ENCODE data around the gene CRB3.

Gene CRB3

DNA sequence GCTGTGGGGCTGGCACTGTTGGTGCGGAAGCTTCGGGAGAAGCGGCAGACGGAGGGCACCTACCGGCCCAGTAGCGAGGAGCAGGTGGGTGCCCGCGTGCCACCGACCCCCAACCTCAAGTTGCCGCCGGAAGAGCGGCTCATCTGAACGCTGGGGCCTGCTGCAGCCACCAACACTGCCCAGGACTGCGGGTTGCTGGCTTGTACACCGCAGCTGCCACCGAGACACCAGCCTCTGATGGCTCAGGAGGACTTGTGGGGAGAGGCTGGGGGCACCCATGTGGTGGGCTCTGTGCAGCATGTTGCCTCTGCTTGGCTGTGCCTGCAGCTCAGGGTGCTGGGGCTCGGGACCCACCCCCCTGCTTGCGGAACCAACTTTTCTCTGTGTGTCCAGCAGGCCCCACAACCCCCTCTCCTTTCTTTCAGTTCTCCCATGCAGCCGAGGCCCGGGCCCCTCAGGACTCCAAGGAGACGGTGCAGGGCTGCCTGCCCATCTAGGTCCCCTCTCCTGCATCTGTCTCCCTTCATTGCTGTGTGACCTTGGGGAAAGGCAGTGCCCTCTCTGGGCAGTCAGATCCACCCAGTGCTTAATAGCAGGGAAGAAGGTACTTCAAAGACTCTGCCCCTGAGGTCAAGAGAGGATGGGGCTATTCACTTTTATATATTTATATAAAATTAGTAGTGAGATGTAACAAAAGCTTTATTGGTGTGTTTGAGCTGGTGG lies 2.6 kb downstream of the CRB3 start:
- H3K36me3 ChIP-seq (ENCODE audit: control insufficient read depth in 2 of 2, insufficient read depth in 2 of 2, low read length in 2 of 2): peaks cover 9 to 20% of the 10 kb centered on the region in 2 donors
- H3K9me3 ChIP-seq (ENCODE audit: control insufficient read depth in 2 of 2, low read length in 2 of 2): no peaks in the 10 kb centered on the region
- peaks cover 6 to 17% of the 10 kb centered on the region in 2 donors for H3K4me1 ChIP-seq (ENCODE audit: control insufficient read depth in 2 of 2, insufficient read depth in 2 of 2, low read length in 2 of 2)
- H3K27me3 ChIP-seq (ENCODE audit: control insufficient read depth in 2 of 2, insufficient read depth in 2 of 2, low read length in 2 of 2): no peaks in the 10 kb centered on the region
- no peak overlapping the region for H3K4me3 ChIP-seq (ENCODE audit: low read length in 2 of 2)
- H3K27ac ChIP-seq (ENCODE audit: low read depth in 2 of 2, low read length in 2 of 2): no peak overlapping the region
- H3K9ac ChIP-seq (ENCODE audit: low read depth in 1 of 2, low read length in 2 of 2): no peak overlapping the region

DNA sequence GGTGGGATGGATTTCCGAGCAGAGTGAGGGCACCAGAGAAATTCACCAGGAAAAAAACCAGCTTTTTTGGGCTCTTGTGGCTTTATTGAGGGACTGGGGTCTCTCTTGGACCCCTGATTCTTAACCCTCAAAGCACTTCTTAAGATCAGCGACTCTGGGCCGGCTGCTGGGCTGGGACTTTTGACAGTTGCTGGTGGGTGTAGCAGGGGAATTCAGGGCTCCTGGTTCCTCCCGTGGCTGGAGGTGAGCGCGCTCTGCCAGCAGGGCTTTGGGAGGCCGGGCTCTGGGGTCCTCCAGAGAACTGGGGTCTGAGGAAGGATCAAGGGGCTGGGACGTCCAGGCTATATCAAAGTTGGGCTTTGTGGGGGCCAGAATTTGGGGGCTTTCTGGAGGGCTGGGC lies 3.3 kb downstream of the CRB3 start:
- H3K27ac ChIP-seq (ENCODE audit: low read depth in 2 of 2, low read length in 2 of 2): no peak overlapping the region
- H3K4me3 ChIP-seq (ENCODE audit: low read length in 2 of 2): no peak overlapping the region
- peaks cover 2 to 11% of the 10 kb centered on the region in 2 donors for H3K4me1 ChIP-seq (ENCODE audit: control insufficient read depth in 2 of 2, insufficient read depth in 2 of 2, low read length in 2 of 2)
- no peak overlapping the region for H3K9ac ChIP-seq (ENCODE audit: low read depth in 1 of 2, low read length in 2 of 2)
- H3K36me3 ChIP-seq (ENCODE audit: control insufficient read depth in 2 of 2, insufficient read depth in 2 of 2, low read length in 2 of 2): peaks cover 9 to 20% of the 10 kb centered on the region in 2 donors
- no peaks in the 10 kb centered on the region for H3K27me3 ChIP-seq (ENCODE audit: control insufficient read depth in 2 of 2, insufficient read depth in 2 of 2, low read length in 2 of 2)
- H3K9me3 ChIP-seq (ENCODE audit: control insufficient read depth in 2 of 2, low read length in 2 of 2): no peaks in the 10 kb centered on the region

DNA sequence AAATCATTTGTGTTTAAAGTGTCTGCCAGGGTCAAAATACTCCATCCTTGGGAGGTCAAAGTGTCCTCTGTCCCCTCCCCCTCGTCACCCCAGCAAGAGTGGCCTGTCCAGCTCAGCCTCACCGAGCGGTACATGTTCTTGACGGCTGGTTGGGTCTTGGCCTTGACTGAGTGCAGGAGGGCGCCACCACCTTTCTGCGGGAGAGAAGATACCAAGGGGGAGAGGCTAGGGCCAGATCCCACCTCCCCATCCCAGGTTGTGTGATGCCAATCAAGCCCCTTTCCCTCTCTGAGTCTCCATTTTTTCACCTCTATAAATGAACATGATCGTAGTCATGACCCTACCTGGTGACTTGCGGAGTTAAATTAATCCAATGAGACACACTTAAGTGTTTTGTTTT lies 6.1 kb downstream of the CRB3 start:
- Histone ChIP-seq H3K27ac (ENCODE audit: low read depth in 2 of 2, low read length in 2 of 2) (no peak overlapping the region), H3K27me3 (ENCODE audit: control insufficient read depth in 2 of 2, insufficient read depth in 2 of 2, low read length in 2 of 2) (no peaks in the 10 kb centered on the region), H3K36me3 (ENCODE audit: control insufficient read depth in 2 of 2, insufficient read depth in 2 of 2, low read length in 2 of 2) (peaks cover 9 to 20% of the 10 kb centered on the region in 2 donors), H3K4me3 (ENCODE audit: low read length in 2 of 2) (no peak overlapping the region), H3K9ac (ENCODE audit: low read depth in 1 of 2, low read length in 2 of 2) (no peak overlapping the region), H3K9me3 (ENCODE audit: control insufficient read depth in 2 of 2, low read length in 2 of 2) (no peaks in the 10 kb centered on the region), H3K4me1 (ENCODE audit: control insufficient read depth in 2 of 2, insufficient read depth in 2 of 2, low read length in 2 of 2) (peaks cover 0 to 5% of the 10 kb centered on the region in 2 donors)

DNA sequence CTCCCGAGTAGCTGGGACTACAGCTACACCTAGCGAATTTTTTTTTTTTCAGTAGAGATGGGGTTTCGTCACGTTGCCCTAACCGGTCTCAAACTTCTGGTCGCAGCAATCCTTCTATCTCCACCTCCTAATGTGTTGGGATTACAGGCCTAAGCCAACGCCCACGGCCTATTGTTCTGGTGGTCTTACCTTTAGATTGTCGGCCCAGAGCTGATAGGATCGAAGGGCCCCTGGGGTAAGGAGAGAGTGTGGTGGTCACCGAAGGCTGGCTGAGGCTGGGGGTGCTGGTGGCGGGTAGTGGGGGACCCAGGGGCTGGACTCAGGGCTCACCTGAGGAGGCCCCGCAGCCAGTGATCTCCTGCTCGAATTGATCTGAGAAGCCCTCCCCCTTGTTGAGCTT lies 7.0 kb downstream of the CRB3 start:
- Histone ChIP-seq H3K27ac (ENCODE audit: low read depth in 2 of 2, low read length in 2 of 2) (no peak overlapping the region), H3K9me3 (ENCODE audit: control insufficient read depth in 2 of 2, low read length in 2 of 2) (no peaks in the 10 kb centered on the region), H3K9ac (ENCODE audit: low read depth in 1 of 2, low read length in 2 of 2) (no peak overlapping the region), H3K4me1 (ENCODE audit: control insufficient read depth in 2 of 2, insufficient read depth in 2 of 2, low read length in 2 of 2) (peaks cover 3 to 5% of the 10 kb centered on the region in 2 donors), H3K4me3 (ENCODE audit: low read length in 2 of 2) (no peak overlapping the region), H3K27me3 (ENCODE audit: control insufficient read depth in 2 of 2, insufficient read depth in 2 of 2, low read length in 2 of 2) (no peaks in the 10 kb centered on the region), H3K36me3 (ENCODE audit: control insufficient read depth in 2 of 2, insufficient read depth in 2 of 2, low read length in 2 of 2) (peaks cover 8 to 18% of the 10 kb centered on the region in 2 donors)

DNA sequence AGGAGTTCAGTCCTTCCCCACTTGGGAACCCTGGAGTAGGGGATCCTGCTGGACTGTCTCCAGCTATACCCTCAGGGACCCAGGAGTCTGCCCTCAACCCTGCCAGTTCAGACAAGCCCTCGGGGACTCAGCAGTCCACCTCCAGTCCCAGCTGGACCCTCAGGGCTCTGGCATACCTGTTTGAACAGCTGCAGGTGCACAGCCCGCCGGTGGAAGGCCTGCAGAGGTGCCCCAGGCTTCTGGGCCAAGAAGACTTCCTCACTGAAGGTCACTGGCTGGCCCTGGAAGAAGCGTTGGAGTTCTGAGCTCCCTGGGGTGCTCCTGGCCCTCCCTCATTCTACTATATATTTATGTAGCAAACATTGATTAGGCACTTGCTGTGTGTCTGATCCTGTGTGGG lies 8.6 kb downstream of the CRB3 start:
- Histone ChIP-seq H3K27me3 (ENCODE audit: control insufficient read depth in 2 of 2, insufficient read depth in 2 of 2, low read length in 2 of 2) (no peaks in the 10 kb centered on the region), H3K4me3 (ENCODE audit: low read length in 2 of 2) (no peak overlapping the region), H3K27ac (ENCODE audit: low read depth in 2 of 2, low read length in 2 of 2) (no peak overlapping the region), H3K4me1 (ENCODE audit: control insufficient read depth in 2 of 2, insufficient read depth in 2 of 2, low read length in 2 of 2) (peaks cover 5 to 10% of the 10 kb centered on the region in 2 donors), H3K9me3 (ENCODE audit: control insufficient read depth in 2 of 2, low read length in 2 of 2) (no peaks in the 10 kb centered on the region), H3K9ac (ENCODE audit: low read depth in 1 of 2, low read length in 2 of 2) (no peak overlapping the region), H3K36me3 (ENCODE audit: control insufficient read depth in 2 of 2, insufficient read depth in 2 of 2, low read length in 2 of 2) (peaks cover 0 to 8% of the 10 kb centered on the region in 2 donors)

DNA sequence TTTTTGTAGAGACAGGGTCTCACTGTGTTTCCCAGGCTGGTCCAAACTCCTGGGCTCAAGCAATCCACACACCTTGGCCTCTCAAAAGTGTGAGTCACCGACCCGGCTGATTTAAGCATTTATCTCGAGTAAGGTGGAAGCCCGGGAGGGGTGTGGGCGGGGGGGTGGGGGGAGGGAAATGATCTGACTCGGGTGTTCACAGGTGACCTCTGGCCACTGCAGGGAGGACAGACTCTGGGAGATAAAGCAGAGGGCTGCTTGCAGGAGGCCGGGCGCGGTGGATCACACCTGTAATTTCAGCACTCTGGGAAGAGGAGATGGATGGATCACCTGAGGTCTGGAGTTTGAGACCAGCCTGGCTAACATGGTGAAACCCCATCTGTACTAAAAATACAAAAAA lies 9.6 kb downstream of the CRB3 start:
- H3K36me3 ChIP-seq (ENCODE audit: control insufficient read depth in 2 of 2, insufficient read depth in 2 of 2, low read length in 2 of 2): peaks cover 0 to 3% of the 10 kb centered on the region in 2 donors
- H3K9me3 ChIP-seq (ENCODE audit: control insufficient read depth in 2 of 2, low read length in 2 of 2): no peaks in the 10 kb centered on the region
- H3K9ac ChIP-seq (ENCODE audit: low read depth in 1 of 2, low read length in 2 of 2): no peak overlapping the region
- H3K4me3 ChIP-seq (ENCODE audit: low read length in 2 of 2): no peak overlapping the region
- no peak overlapping the region for H3K27ac ChIP-seq (ENCODE audit: low read depth in 2 of 2, low read length in 2 of 2)
- no peaks in the 10 kb centered on the region for H3K27me3 ChIP-seq (ENCODE audit: control insufficient read depth in 2 of 2, insufficient read depth in 2 of 2, low read length in 2 of 2)
- H3K4me1 ChIP-seq (ENCODE audit: control insufficient read depth in 2 of 2, insufficient read depth in 2 of 2, low read length in 2 of 2): peaks cover 5 to 10% of the 10 kb centered on the region in 2 donors

DNA sequence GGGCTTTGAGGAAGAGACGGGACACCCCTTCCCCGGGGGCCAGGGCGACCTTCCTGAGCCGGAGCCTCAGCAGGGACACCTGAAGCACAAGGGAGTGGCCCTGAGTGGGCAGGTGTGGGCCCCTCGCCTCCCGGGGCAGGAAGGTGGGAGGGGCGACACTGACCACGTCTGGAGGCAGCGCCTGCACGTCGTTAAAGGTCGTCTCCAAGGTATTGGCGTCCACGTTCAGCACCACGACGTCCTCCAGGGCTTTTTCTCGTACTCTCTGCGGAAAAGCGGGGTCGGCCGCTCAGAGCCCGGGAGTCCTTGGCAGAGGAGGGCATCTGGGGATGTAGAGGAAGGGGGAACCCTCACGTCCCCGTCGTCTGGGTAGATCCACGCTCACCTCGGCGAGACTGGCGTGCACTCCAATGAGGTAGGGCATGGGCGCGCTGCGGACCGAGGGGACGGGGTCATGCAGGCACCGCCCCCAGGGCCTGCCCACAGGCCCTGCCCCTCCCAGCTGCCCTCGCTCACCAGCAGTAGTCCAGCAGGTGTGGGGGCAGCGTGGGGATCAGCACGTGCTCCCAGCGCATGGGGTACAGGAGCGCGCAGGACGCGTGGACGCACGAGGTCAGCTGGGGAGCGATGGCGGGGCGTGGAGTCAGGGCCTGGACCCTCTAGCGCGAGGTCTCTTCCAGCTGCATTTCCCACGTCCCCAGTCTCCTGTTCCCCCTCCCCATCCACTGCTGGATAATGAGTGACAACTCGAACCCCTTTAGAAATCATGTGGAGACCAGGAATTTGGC lies 11.4 kb downstream of the CRB3 start:
- no peaks in the 10 kb centered on the region for H3K36me3 ChIP-seq (ENCODE audit: control insufficient read depth in 2 of 2, insufficient read depth in 2 of 2, low read length in 2 of 2)
- H3K4me1 ChIP-seq (ENCODE audit: control insufficient read depth in 2 of 2, insufficient read depth in 2 of 2, low read length in 2 of 2): peaks cover 5 to 10% of the 10 kb centered on the region in 2 donors
- H3K9ac ChIP-seq (ENCODE audit: low read depth in 1 of 2, low read length in 2 of 2): peak overlapping the region; percentile 29 to 41
- no peaks in the 10 kb centered on the region for H3K9me3 ChIP-seq (ENCODE audit: control insufficient read depth in 2 of 2, low read length in 2 of 2)
- no peaks in the 10 kb centered on the region for H3K27me3 ChIP-seq (ENCODE audit: control insufficient read depth in 2 of 2, insufficient read depth in 2 of 2, low read length in 2 of 2)
- no peak overlapping the region for H3K27ac ChIP-seq (ENCODE audit: low read depth in 2 of 2, low read length in 2 of 2)
- peak overlapping the region; percentile 47 to 54 for H3K4me3 ChIP-seq (ENCODE audit: low read length in 2 of 2)

DNA sequence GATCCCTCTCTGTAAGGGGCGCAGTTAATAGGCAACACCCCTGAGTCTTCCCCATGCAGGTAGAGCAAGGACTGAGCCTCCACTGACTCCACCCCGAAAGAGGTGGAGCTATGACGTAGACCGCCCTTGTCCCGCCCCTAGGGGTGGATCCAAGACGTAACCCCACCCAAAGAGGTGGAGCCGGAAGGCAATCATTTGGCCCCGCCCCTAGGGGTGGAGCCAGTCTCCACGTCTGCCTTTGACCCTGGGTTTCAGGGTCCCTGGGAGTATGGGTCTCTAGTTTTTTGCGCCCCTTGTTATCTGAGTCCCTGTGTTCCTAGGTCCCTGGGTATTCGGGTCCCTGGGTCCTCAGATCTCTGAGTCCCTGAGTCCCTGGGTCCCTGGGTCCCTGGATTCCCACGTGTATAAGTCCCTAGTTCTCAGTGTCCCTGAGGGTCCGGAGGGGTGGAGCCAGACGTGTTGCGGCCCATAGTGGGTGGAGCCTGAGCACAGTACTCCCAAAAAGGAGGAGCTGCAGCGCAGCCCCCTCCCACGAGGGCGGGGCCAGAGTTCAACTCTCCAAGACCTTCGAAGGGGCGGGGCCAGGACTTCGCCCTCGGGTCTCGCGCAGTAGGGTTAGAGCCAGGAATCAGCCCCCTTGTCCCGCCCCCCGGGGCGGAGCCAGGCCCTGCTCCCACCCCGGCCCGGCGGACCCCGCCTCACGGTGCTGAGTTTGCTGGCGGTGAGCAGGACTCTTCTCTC lies 12.3 kb downstream of the CRB3 start:
- Histone ChIP-seq H3K4me3 (ENCODE audit: low read length in 2 of 2) (peak overlapping the region; percentile 47 to 54), H3K9ac (ENCODE audit: low read depth in 1 of 2, low read length in 2 of 2) (peak overlapping the region in 1 of 2 donors; percentile 29), H3K27ac (ENCODE audit: low read depth in 2 of 2, low read length in 2 of 2) (peak overlapping the region in 1 of 2 donors; percentile 9)

DNA sequence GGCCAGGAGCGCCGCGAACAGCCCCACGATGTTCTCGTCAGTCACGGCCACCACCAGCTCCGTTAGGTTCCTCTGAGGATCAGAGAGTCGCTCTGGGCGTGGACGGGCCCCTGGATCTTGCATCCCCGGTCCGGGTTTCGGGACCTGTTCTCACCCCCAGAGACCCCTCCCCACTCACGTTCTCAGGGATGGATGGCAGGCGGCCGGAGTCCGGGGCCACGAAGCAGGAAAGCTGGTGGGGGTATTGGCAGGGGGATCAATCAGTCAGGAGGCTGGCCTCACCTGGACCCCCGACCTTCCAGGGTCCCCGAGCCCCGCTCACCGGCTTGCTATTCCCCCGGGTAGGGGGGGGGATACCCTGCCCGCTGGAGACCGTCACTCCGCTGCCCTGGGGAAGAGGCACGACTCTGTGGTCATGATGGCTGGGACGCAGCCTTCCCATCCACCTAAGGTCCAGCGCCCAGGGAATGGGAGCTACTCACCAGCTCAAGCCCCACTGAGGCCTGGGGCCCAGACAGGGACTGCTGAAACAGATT lies 12.9 kb downstream of the CRB3 start:
- Histone ChIP-seq H3K27ac (ENCODE audit: low read depth in 2 of 2, low read length in 2 of 2) (no peak overlapping the region), H3K27me3 (ENCODE audit: control insufficient read depth in 2 of 2, insufficient read depth in 2 of 2, low read length in 2 of 2) (no peaks in the 10 kb centered on the region), H3K4me3 (ENCODE audit: low read length in 2 of 2) (peak overlapping the region; percentile 47 to 54), H3K9ac (ENCODE audit: low read depth in 1 of 2, low read length in 2 of 2) (peak overlapping the region in 1 of 2 donors; percentile 17), H3K36me3 (ENCODE audit: control insufficient read depth in 2 of 2, insufficient read depth in 2 of 2, low read length in 2 of 2) (no peaks in the 10 kb centered on the region), H3K4me1 (ENCODE audit: control insufficient read depth in 2 of 2, insufficient read depth in 2 of 2, low read length in 2 of 2) (peaks cover 5 to 10% of the 10 kb centered on the region in 2 donors), H3K9me3 (ENCODE audit: control insufficient read depth in 2 of 2, low read length in 2 of 2) (no peaks in the 10 kb centered on the region)

More for the DNA sequence above, 12.3 kb downstream of the CRB3 start:
- H3K36me3 ChIP-seq (ENCODE audit: control insufficient read depth in 2 of 2, insufficient read depth in 2 of 2, low read length in 2 of 2): no peaks in the 10 kb centered on the region
- no peaks in the 10 kb centered on the region for H3K27me3 ChIP-seq (ENCODE audit: control insufficient read depth in 2 of 2, insufficient read depth in 2 of 2, low read length in 2 of 2)
- no peaks in the 10 kb centered on the region for H3K9me3 ChIP-seq (ENCODE audit: control insufficient read depth in 2 of 2, low read length in 2 of 2)
- H3K4me1 ChIP-seq (ENCODE audit: control insufficient read depth in 2 of 2, insufficient read depth in 2 of 2, low read length in 2 of 2): peaks cover 5 to 10% of the 10 kb centered on the region in 2 donors

Measured in mucosa of rectum (tissue), 2 donors.